HepG2 (cell line): ENCODE data around the gene CELSR3. TPM values are rescaled to one million over a fixed set of nuclear protein-coding genes. Genes with fewer than 3 reads are reported as not detected.
A peak's percentile ranks its signal among the peaks of the same experiment; 100 is the strongest.

Experiments
- ATAC-seq: fragments of 200-7000 bp; cut with Tn5 transposase; 3 replicates; pipeline ENCODE4 v1.9.1; 2020; ENCODE audit warnings: mild to moderate bottlenecking, moderate library complexity
- BruUV-seq: library from RNA; stranded (reverse); fragments of 400-500 nt; replicated peaks from 2 replicates; lab custom pipeline; 2021; lab: Mats Ljungman, UMichigan
- CTCF ChIA-PET: fragments of 300-600 bp; formaldehyde crosslinking; extraction: SDS; loops from one replicate; lab custom pipeline; 2021; ENCODE audit warnings: low total read pairs, inconsistent platforms, low intra/inter-chr PET ratio; lab: Yijun Ruan, JAX
- POLR2A ChIA-PET: fragments of 350-600 bp; sonication (Branson Sonifier 250); formaldehyde crosslinking; loops from one replicate; lab custom pipeline; 2020; ENCODE audit warnings: antibody characterized with exemption, inconsistent platforms; lab: Yijun Ruan, JAX
- DNase-seq: peaks from one replicate; pipeline ENCODE4 v3.0.0-alpha.2; 2015; ENCODE audit warnings: low spot score
- FAIRE-seq: peaks from 3 replicates; lab custom pipeline; 2011; peaks lifted over from hg19 to GRCh38; lab: Jason Lieb, UNC
- H2AFZ ChIP-seq: one replicate; pipeline ENCODE4 v1.6.1; 2011; ENCODE audit warnings: low read length, inconsistent platforms
- H3K27ac ChIP-seq: fragments of 300-600 bp; 3 replicates; pipeline ENCODE4 v1.8.0; 2011; ENCODE audit warnings: mixed run types, mild to moderate bottlenecking, mixed read lengths, low read length, inconsistent platforms; ENCODE audit not compliant: insufficient read depth; ENCODE audit errors: extremely low read length
- H3K27me3 ChIP-seq, 2 experiments: fragments of 200-600 bp in 1 of 2; 2 replicates in 1 of 2; 3 replicates in 1 of 2; pipeline versions ENCODE4 v1.6.0 to v1.8.0; 2011; ENCODE audit warnings: low read length in 2 of 2, mild to moderate bottlenecking in 2 of 2, moderate library complexity in 2 of 2, inconsistent platforms in 1 of 2; ENCODE audit not compliant: insufficient read depth in 2 of 2, control insufficient read depth in 1 of 2
- H3K36me3 ChIP-seq, 2 experiments: fragments of 200-600 bp in 1 of 2; replicated peaks in 1 of 2; 2 replicates in 1 of 2; 3 replicates in 1 of 2; pipeline versions ENCODE4 v1.5.1 to v1.8.0; 2011; ENCODE audit warnings: low read length in 2 of 2, inconsistent platforms in 1 of 2; ENCODE audit not compliant: insufficient read depth in 2 of 2, control insufficient read depth in 1 of 2
- H3K4me1 ChIP-seq: 2 replicates; pipeline ENCODE4 v1.5.1; 2012; ENCODE audit warnings: low read length, inconsistent platforms; ENCODE audit not compliant: insufficient read depth
- H3K4me2 ChIP-seq: 2 replicates; pipeline ENCODE4 v1.6.0; 2011; ENCODE audit warnings: low read depth, low read length, inconsistent platforms
- H3K4me3 ChIP-seq, 3 experiments: fragments of 200-600 bp in 1 of 3; sonication (generic), shearing (Covaris generic) in 1 of 3; replicated peaks in 1 of 3; 2 replicates each; pipeline ENCODE4 v1.5.1; 2011 to 2016; ENCODE audit warnings: low read length in 3 of 3, inconsistent platforms in 2 of 3, low read depth in 2 of 3, mild to moderate bottlenecking in 2 of 3, control low read depth in 1 of 3, mixed read lengths in 1 of 3; ENCODE audit not compliant: insufficient read depth in 1 of 3
- H3K79me2 ChIP-seq: one replicate; pipeline ENCODE4 v1.6.1; 2011; ENCODE audit warnings: low read length, inconsistent platforms; ENCODE audit not compliant: insufficient read depth
- H3K9ac ChIP-seq: 2 replicates; pipeline ENCODE4 v1.6.0; 2011; ENCODE audit warnings: mild to moderate bottlenecking, low read depth, low read length, inconsistent platforms; ENCODE audit not compliant: insufficient read depth
- H3K9me3 ChIP-seq: 2 replicates; pipeline ENCODE4 v1.5.1; 2012; ENCODE audit warnings: mild to moderate bottlenecking, low read length
- H4K20me1 ChIP-seq: 2 replicates; pipeline ENCODE4 v1.6.0; 2011; ENCODE audit warnings: inconsistent platforms, mild to moderate bottlenecking, low read length, moderate library complexity; ENCODE audit not compliant: insufficient read depth
- CEBPG ChIP-seq: IDR thresholded peaks from 2 replicates; pipeline ENCODE4 v1.6.1; 2016
- EED ChIP-seq: sonication (generic); formaldehyde crosslinking; IDR thresholded peaks from 2 replicates; pipeline ENCODE4 v1.5.0; 2020; ENCODE audit warnings: mild to moderate bottlenecking, missing genetic modification reagents
- GLI4 ChIP-seq: sonication (generic); formaldehyde crosslinking; IDR thresholded peaks from 2 replicates; pipeline ENCODE4 v1.5.1; 2020; ENCODE audit warnings: missing genetic modification reagents, mild to moderate bottlenecking, moderate library complexity, borderline replicate concordance
- HNF4A ChIP-seq: sonication (generic); formaldehyde crosslinking; IDR thresholded peaks from 2 replicates; pipeline ENCODE4 v1.4.0; 2020; ENCODE audit warnings: missing genetic modification reagents
- MBD4 ChIP-seq: IDR thresholded peaks from 2 replicates; pipeline ENCODE4 v1.6.1; 2012; ENCODE audit warnings: low read length, inconsistent platforms, borderline replicate concordance
- PHF5A ChIP-seq: IDR thresholded peaks from one replicate; pipeline ENCODE4 v1.6.1; 2018; ENCODE audit warnings: low read depth, missing genetic modification reagents; ENCODE audit not compliant: unreplicated experiment
- TP53 ChIP-seq: sonication (generic); formaldehyde crosslinking; conservative IDR thresholded peaks from 2 replicates; pipeline ENCODE4 v1.4.0; 2020; ENCODE audit warnings: missing genetic modification reagents
- ZC3H13 ChIP-seq: sonication (generic); formaldehyde crosslinking; IDR thresholded peaks from 2 replicates; pipeline ENCODE4 v1.8.1; 2023; ENCODE audit warnings: mild to moderate bottlenecking, missing genetic modification reagents, moderate library complexity
- ZNF224 ChIP-seq: sonication (generic); formaldehyde crosslinking; IDR thresholded peaks from 2 replicates; pipeline ENCODE4 v1.5.0; 2020; ENCODE audit warnings: mild to moderate bottlenecking, missing genetic modification reagents
- ZNF883 ChIP-seq: sonication (generic); formaldehyde crosslinking; IDR thresholded peaks from 2 replicates; pipeline ENCODE4 v1.5.1; 2020; ENCODE audit warnings: mild to moderate bottlenecking, missing genetic modification reagents; ENCODE audit errors: not compliant biosample characterization
- WGBS: methylation state at CpG from one replicate; pipeline ENCODE4 v1.1.6; 2017; ENCODE audit warnings: low lambda C conversion rate; 5-methylcytosine and 5-hydroxymethylcytosine counted together
- in situ Hi-C: cut with HindIII; loops from 2 replicates; pipeline ENCODE4 v1.10.0; 2017; ENCODE audit warnings: low pct_unique_long_range_greater_than_20kb; ENCODE audit not compliant: extremely low pct_ligation_motif_present
- intact Hi-C: fragments of 100-400 bp; cut with micrococcal nuclease; formaldehyde crosslinking; loops from one replicate; pipeline ENCODE4 v1.10.0; 2022; ENCODE audit not compliant: unreplicated experiment
- polyA plus RNA-seq, 8 experiments: library from polyadenylated mRNA; depleted of rRNA in 3 of 8; stranded (reverse) in 7 of 8; unstranded in 1 of 8; fragments of >200 nt; fragmentation: Illumina TruSeq in 4 of 8; extraction: Trizol in 4 of 8; gene quantifications; 2 replicates each; pipeline versions ENCODE4 v1.2.1 to v1.2.3, GENCODE V29; 2011 to 2016; ENCODE audit warnings: low read depth in 4 of 8, missing spikeins in 1 of 8, mixed read lengths in 1 of 8; ENCODE audit not compliant: insufficient read depth in 1 of 8
- total RNA-seq, 5 experiments: library from RNA; depleted of rRNA; stranded (reverse); fragments of >200 nt; fragmentation: Illumina TruSeq; extraction: Trizol; gene quantifications; 2 replicates each; pipeline ENCODE4 v1.2.3, GENCODE V29; 2016; ENCODE audit warnings: low read depth in 1 of 5
- TF ChIP-seq, protein P1 (sequence below): sonication (generic); formaldehyde crosslinking; IDR thresholded peaks from 2 replicates; pipeline ENCODE4 v1.5.1; 2020; ENCODE audit warnings: mild to moderate bottlenecking, missing genetic modification reagents, moderate library complexity
- TF ChIP-seq, protein P2 (sequence below): sonication (generic); formaldehyde crosslinking; IDR thresholded peaks from 2 replicates; pipeline ENCODE4 v1.5.0; 2020; ENCODE audit warnings: mild to moderate bottlenecking, missing genetic modification reagents
- TF ChIP-seq, protein P3 (sequence below): sonication (generic); formaldehyde crosslinking; IDR thresholded peaks from 2 replicates; pipeline ENCODE4 v1.5.0; 2020; ENCODE audit warnings: mild to moderate bottlenecking, missing genetic modification reagents
- TF ChIP-seq, protein P4 (sequence below): sonication (generic); formaldehyde crosslinking; IDR thresholded peaks from 2 replicates; pipeline ENCODE4 v1.8.0; 2022; ENCODE audit warnings: mild to moderate bottlenecking, missing genetic modification reagents; ENCODE audit not compliant: insufficient replicate concordance

CELSR3 gene
- total and polyA plus RNA-seq, 2 of the 13 experiments (the other 11 are each of a cell fraction or from before 2014, with no cell fraction given): 5.4 to 6.7 TPM

DNA sequence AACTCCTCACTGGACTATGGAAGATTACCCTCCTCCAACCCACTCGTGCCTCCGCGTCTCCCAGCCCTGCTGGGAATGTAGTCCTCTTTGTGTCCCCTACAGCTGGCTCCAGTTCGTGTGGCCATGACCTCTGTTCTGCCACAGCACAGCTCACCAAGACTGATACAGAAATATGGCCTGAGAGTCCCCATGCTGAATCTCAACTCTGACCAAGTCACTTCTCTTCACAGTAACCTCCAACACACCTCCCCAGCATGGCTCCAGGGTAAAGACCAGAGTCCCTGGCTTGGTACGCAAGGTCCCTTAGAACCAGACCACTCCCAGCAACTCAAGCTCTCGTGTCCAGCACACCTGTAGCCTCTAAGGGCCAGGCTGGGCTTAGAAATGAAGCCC, 65.3 kb downstream of the CELSR3 start:
- Histone ChIP-seq H3K27me3 (no peaks in the 10 kb centered on the region), H3K4me2 (no peak overlapping the region), H3K4me3 (no peak overlapping the region), H3K9ac (no peak overlapping the region), H3K36me3 (peaks cover 28 to 46% of the 10 kb centered on the region in 2 experiments; a peak in 4 of 5 replicates), H3K27ac (peak overlapping the region; percentile 0), H2AFZ (no peak overlapping the region), H4K20me1 (0 out of 2 replicates have a peak, but pooled peaks cover 8% of the 10 kb centered on the region), H3K4me1 (peaks cover 36% of the 10 kb centered on the region), H3K79me2 (no peaks in the 10 kb centered on the region), H3K9me3 (no peaks in the 10 kb centered on the region)
- CTCF ChIA-PET: no interaction called here
- 68% methylated on average over 6 of the region's 6 CpGs for WGBS
- ATAC-seq (peak; percentile 2; the same call in 2 of the 3 replicates), FAIRE-seq (no peak), DNase-seq (no peak)
- in situ Hi-C loops: no loop called here
- POLR2A ChIA-PET: interaction anchor here (1.0 to 3.3 kb wide), 7 partner anchors 8 to 64 kb away, joined by 3 to 11 read pairs (median 4); partner anchors contain the start of genes SLC26A6 and UQCRC1
- intact Hi-C loops: no loop called here
- TSS peak; percentile 32 for BruUV-seq
- no peak for TF ChIP-seq GLI4 (CRISPR knock-in tag)
- no peak for TF ChIP-seq TP53 (CRISPR knock-in tag)
- TF ChIP-seq ZC3H13 (CRISPR knock-in tag): 0 out of 2 replicates have a peak, but pooled peaks have one; percentile 36
- 0 out of 2 replicates have a peak, but pooled peaks have one; percentile 38 for TF ChIP-seq ZNF224 (CRISPR knock-in tag)
- peak; percentile 21 for TF ChIP-seq PHF5A
- 0 out of 2 replicates have a peak, but pooled peaks have one; percentile 5 for TF ChIP-seq HNF4A (CRISPR knock-in tag)
- TF ChIP-seq, protein P1, sequence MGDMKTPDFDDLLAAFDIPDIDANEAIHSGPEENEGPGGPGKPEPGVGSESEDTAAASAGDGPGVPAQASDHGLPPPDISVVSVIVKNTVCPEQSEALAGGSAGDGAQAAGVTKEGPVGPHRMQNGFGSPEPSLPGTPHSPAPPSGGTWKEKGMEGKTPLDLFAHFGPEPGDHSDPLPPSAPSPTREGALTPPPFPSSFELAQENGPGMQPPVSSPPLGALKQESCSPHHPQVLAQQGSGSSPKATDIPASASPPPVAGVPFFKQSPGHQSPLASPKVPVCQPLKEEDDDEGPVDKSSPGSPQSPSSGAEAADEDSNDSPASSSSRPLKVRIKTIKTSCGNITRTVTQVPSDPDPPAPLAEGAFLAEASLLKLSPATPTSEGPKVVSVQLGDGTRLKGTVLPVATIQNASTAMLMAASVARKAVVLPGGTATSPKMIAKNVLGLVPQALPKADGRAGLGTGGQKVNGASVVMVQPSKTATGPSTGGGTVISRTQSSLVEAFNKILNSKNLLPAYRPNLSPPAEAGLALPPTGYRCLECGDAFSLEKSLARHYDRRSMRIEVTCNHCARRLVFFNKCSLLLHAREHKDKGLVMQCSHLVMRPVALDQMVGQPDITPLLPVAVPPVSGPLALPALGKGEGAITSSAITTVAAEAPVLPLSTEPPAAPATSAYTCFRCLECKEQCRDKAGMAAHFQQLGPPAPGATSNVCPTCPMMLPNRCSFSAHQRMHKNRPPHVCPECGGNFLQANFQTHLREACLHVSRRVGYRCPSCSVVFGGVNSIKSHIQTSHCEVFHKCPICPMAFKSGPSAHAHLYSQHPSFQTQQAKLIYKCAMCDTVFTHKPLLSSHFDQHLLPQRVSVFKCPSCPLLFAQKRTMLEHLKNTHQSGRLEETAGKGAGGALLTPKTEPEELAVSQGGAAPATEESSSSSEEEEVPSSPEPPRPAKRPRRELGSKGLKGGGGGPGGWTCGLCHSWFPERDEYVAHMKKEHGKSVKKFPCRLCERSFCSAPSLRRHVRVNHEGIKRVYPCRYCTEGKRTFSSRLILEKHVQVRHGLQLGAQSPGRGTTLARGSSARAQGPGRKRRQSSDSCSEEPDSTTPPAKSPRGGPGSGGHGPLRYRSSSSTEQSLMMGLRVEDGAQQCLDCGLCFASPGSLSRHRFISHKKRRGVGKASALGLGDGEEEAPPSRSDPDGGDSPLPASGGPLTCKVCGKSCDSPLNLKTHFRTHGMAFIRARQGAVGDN (CRISPR knock-in tag): peak; percentile 18; the same call in 1 of the 2 replicates
- TF ChIP-seq, protein P2, sequence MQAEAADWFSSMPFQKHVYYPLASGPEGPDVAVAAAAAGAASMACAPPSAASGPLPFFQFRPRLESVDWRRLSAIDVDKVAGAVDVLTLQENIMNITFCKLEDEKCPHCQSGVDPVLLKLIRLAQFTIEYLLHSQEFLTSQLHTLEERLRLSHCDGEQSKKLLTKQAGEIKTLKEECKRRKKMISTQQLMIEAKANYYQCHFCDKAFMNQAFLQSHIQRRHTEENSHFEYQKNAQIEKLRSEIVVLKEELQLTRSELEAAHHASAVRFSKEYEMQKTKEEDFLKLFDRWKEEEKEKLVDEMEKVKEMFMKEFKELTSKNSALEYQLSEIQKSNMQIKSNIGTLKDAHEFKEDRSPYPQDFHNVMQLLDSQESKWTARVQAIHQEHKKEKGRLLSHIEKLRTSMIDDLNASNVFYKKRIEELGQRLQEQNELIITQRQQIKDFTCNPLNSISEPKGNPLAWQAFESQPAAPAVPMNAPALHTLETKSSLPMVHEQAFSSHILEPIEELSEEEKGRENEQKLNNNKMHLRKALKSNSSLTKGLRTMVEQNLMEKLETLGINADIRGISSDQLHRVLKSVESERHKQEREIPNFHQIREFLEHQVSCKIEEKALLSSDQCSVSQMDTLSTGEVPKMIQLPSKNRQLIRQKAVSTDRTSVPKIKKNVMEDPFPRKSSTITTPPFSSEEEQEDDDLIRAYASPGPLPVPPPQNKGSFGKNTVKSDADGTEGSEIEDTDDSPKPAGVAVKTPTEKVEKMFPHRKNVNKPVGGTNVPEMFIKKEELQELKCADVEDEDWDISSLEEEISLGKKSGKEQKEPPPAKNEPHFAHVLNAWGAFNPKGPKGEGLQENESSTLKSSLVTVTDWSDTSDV (CRISPR knock-in tag): no peak
- TF ChIP-seq ZNF883 (CRISPR knock-in tag): no peak
- TF ChIP-seq, protein P3, sequence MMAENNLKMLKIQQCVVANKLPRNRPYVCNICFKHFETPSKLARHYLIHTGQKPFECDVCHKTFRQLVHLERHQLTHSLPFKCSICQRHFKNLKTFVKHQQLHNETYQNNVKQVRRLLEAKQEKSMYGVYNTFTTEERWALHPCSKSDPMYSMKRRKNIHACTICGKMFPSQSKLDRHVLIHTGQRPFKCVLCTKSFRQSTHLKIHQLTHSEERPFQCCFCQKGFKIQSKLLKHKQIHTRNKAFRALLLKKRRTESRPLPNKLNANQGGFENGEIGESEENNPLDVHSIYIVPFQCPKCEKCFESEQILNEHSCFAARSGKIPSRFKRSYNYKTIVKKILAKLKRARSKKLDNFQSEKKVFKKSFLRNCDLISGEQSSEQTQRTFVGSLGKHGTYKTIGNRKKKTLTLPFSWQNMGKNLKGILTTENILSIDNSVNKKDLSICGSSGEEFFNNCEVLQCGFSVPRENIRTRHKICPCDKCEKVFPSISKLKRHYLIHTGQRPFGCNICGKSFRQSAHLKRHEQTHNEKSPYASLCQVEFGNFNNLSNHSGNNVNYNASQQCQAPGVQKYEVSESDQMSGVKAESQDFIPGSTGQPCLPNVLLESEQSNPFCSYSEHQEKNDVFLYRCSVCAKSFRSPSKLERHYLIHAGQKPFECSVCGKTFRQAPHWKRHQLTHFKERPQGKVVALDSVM (CRISPR knock-in tag): no peak
- no peak for TF ChIP-seq EED (CRISPR knock-in tag)
- TF ChIP-seq CEBPG (CRISPR knock-in tag): no peak
- TF ChIP-seq, protein P4, sequence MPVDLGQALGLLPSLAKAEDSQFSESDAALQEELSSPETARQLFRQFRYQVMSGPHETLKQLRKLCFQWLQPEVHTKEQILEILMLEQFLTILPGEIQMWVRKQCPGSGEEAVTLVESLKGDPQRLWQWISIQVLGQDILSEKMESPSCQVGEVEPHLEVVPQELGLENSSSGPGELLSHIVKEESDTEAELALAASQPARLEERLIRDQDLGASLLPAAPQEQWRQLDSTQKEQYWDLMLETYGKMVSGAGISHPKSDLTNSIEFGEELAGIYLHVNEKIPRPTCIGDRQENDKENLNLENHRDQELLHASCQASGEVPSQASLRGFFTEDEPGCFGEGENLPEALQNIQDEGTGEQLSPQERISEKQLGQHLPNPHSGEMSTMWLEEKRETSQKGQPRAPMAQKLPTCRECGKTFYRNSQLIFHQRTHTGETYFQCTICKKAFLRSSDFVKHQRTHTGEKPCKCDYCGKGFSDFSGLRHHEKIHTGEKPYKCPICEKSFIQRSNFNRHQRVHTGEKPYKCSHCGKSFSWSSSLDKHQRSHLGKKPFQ (CRISPR knock-in tag): peak; percentile 41
- TF ChIP-seq MBD4: no peak
